Fibroblast of peridontal ligament (primary cell): ENCODE measurements around the gene WASHC2A.
"Not testable (repeated sequence)": the region's sequence is repeated elsewhere in the genome, so short reads cannot be mapped to it uniquely, and the experiment has no call there.

Experiments used
- DNase-seq: peaks from one replicate; pipeline ENCODE4 v3.0.0-alpha.2; 2010; ENCODE audit errors: extremely low read depth

WASHC2A gene

GRCh38 chr10:50152792-50153272 lies 85.1 kb downstream of the WASHC2A start:
- DNase-seq = no peak

DNA sequence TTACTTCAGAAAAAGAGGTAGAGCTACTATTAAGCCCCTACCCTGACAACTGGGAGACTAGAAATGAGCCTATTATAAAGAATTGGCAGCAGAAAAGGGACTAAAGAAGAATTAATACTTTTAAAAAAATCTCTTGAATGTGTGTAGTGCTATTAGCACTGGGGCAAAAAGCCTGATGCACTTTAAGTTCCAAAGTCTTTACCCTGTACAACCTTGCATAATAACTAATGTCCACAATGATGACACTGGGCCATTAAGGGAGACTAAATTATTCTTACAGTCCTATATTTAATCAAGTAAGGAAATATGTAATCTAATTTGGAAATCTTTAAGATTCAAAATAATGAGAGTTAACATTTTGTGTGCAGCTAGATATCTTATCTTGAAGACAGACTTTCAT lies 90.1 kb downstream of the WASHC2A start:
- not testable (repeated sequence) for DNase-seq

- peak; percentile 37 for DNase-seq
Observed at GRCh38 chr10:50159856-50160255, 92.1 kb downstream of the WASHC2A start.

- peak; percentile 30 for DNase-seq
Observed at GRCh38 chr10:50165038-50165437, 97.3 kb downstream of the WASHC2A start.

DNA sequence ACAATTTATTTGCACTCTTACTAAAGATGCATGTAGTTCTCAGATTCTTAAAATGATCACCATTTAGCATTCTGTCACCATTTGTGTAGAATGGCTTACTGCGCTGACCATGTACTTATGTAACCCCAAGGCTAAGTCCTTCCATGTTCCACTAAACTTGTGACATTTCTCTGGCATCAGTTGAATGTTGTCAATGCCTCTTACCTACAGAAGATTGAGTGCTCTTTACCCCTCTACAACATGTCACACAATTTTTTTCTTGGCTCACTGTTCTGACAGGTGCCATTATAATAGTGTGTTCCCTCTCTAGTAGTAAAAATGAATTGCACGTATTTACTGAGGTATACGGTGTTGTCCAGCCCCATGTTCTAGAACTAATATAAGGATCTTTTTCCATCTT lies 100.1 kb downstream of the WASHC2A start:
- DNase-seq = not testable (repeated sequence)

GRCh38 chr10:50169506-50169905 lies 101.8 kb downstream of the WASHC2A start:
- peak; percentile 66 for DNase-seq

DNA sequence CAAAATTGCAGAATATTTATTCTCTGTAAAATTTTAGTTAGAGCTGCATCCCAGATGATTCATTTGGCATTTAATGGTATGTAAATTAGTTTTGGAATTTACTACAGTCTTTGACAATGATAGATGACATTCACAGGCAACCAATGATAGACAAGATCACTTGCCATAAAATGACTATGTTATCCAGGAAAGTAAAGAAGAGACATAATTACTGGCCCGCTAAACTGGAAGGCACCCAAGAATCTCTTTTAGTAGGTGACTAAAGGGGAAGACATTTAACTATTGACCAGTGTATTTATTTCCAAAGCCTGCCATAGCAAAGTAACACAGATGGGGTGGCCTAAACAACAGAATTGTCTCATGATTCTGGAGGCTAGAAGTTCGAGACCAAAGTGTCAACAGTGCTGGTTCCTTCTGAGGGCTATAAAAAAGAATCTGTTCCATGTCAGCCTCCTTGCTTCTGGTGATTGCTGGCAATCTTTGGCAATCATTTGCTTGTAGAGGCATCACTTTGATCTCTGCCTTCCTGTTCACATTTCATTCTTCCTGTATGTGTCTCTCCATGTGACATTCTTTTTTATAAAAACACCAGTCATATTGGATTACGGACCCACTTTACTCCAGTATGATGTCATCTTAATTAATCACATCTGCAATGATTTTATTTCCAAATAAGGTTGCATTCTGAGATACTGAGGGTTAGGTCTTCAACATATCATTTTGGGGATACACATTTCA lies 107.2 kb downstream of the WASHC2A start:
- DNase-seq = peak; percentile 85
